Transverse colon (tissue), 4 donors: ENCODE results near the gene AURKA. TPM values are rescaled to one million over a fixed set of nuclear protein-coding genes. Genes with fewer than 3 reads are reported as not detected.

Experiments
- DNase-seq: peaks from one replicate; pipeline ENCODE4 v3.0.0-alpha.2; 2019
- H3K27ac ChIP-seq, 4 donors: fragments of 200-600 bp; sonication (generic); 2 replicates each; pipeline ENCODE4 v1.5.1; 2016 to 2018; ENCODE audit warnings: inconsistent platforms in 4 of 4
- H3K27me3 ChIP-seq: fragments of 200-600 bp; sonication (generic); 2 replicates; pipeline ENCODE4 v1.5.1; 2017; ENCODE audit warnings: inconsistent platforms
- H3K36me3 ChIP-seq, 4 donors: fragments of 200-600 bp; sonication (generic); 2 replicates each; pipeline ENCODE4 v1.5.1; 2017 to 2019; ENCODE audit warnings: inconsistent platforms in 4 of 4
- H3K4me1 ChIP-seq, 4 donors: fragments of 200-600 bp; sonication (generic); 2 replicates each; pipeline ENCODE4 v1.5.1; 2017 to 2020; ENCODE audit warnings: inconsistent platforms in 4 of 4
- H3K4me3 ChIP-seq, 4 donors: fragments of 200-600 bp; sonication (generic); 1 replicate in 1 of 4; 2 replicates in 3 of 4; pipeline versions ENCODE4 v1.5.1 to v1.6.1; 2017 to 2019; ENCODE audit warnings: inconsistent platforms in 4 of 4
- H3K9me3 ChIP-seq, 2 donors: fragments of 200-600 bp; sonication (generic); 2 replicates each; pipeline ENCODE4 v1.5.1; 2017 to 2019; ENCODE audit warnings: inconsistent platforms in 2 of 2
- CTCF ChIP-seq, 5 experiments: fragments of 200-600 bp in 3 of 5; fragments of 450-650 bp in 2 of 5; sonication (generic) in 3 of 5; IDR thresholded peaks; 1 replicate in 2 of 5; 2 replicates in 3 of 5; pipeline ENCODE4 v1.5.1; 2016 to 2017; ENCODE audit warnings: antibody characterized with exemption in 5 of 5, inconsistent platforms in 3 of 5, mild to moderate bottlenecking in 2 of 5, moderate library complexity in 1 of 5
- EP300 ChIP-seq: sonication (generic); formaldehyde crosslinking; IDR thresholded peaks from one replicate; pipeline ENCODE4 v1.6.1; 2017; ENCODE audit warnings: antibody characterized with exemption, low read depth
- POLR2A ChIP-seq: fragments of 450-650 bp; IDR thresholded peaks from one replicate; pipeline ENCODE4 v1.6.1; 2016; ENCODE audit warnings: antibody characterized with exemption, mild to moderate bottlenecking, moderate library complexity
- POLR2AphosphoS5 ChIP-seq, 3 donors: sonication (generic); formaldehyde crosslinking; IDR thresholded peaks; one replicate each; pipeline ENCODE4 v1.6.1; 2016; ENCODE audit warnings: antibody characterized with exemption in 3 of 3
- WGBS, 2 donors: methylation state at CpG; one replicate each; pipeline ENCODE4 v1.1.5; 2018; ENCODE audit warnings: low coverage in 1 of 2; 5-methylcytosine and 5-hydroxymethylcytosine counted together
- in situ Hi-C, 4 donors: fragments of 200-750 bp; cut with MboI; loops; one replicate each; pipeline versions ENCODE4 v1.15.0 to v1.15.1; 2017; ENCODE audit warnings: low sequenced_read_pairs in 3 of 4, low pct_ligation_motif_present in 1 of 4, low pct_unique_long_range_greater_than_20kb in 1 of 4
- intact Hi-C: fragments of 100-400 bp; cut with DNase I; formaldehyde crosslinking; loops from one replicate; pipeline ENCODE4 v1.15.1; 2023; ENCODE audit warnings: low total_unique reads
- total RNA-seq, 4 donors: library from RNA; depleted of rRNA; stranded (reverse); fragments of >200 nt; gene quantifications; one replicate each; pipeline ENCODE4 v1.1.0, GENCODE V29; 2016

The AURKA gene
- total RNA-seq: 10 to 100 TPM in 1 of 4 donors, 1 to 10 TPM in 2, under 1 TPM in 1; 0.75 to 12.4 (median 4.9) TPM

- in situ Hi-C loops: no loop called here
Observed at GRCh38 chr20:56392132-56392880, at the start of gene AURKA, which contains the start of gene CSTF1. TSS of gene AURKA (minus strand) at chr20:56392215. CDS start at chr20:56388197, 4,018 bp downstream. TSS of gene CSTF1 (plus strand) at chr20:56392645. CDS start at chr20:56395553, 2,908 bp downstream.

GRCh38 chr20:56440346-56441007, 48.5 kb upstream of the AURKA start:
- DNase-seq: peak; percentile 18
- H3K36me3 ChIP-seq: no peaks in the 10 kb centered on the region
- 70% methylated on average over 4 of the region's 4 CpGs for WGBS, 2 donors
- H3K27ac ChIP-seq: peak overlapping the region; percentile 39 to 46 (median 42)
- H3K4me3 ChIP-seq: no peak overlapping the region
- intact Hi-C loops (no loop called here), in situ Hi-C loops (no loop called here)
- TF ChIP-seq POLR2AphosphoS5 (IDR thresholded peaks at IDR 0.05) (no peak), CTCF (IDR thresholded peaks at IDR 0.05) (no peak), POLR2A (no peak), EP300 (no peak)
- peaks cover 0 to 17% (median 0%) of the 10 kb centered on the region in 4 donors for H3K4me1 ChIP-seq
- H3K9me3 ChIP-seq: no peaks in the 10 kb centered on the region
- no peaks in the 10 kb centered on the region for H3K27me3 ChIP-seq

More at GRCh38 chr20:56392132-56392880, at the start of gene AURKA, which contains the start of gene CSTF1:
- DNase-seq: peak; percentile 99
- H3K27me3 ChIP-seq: no peaks in the 10 kb centered on the region
- H3K4me1 ChIP-seq: peaks cover 7 to 32% (median 28%) of the 10 kb centered on the region in 4 donors
- H3K4me3 ChIP-seq: peak within 1 kb of the TSS; percentile 59 to 94 (median 66)
- H3K9me3 ChIP-seq: no peaks in the 10 kb centered on the region
- peaks cover 0 to 20% (median 6%) of the 10 kb centered on the region in 4 donors for H3K36me3 ChIP-seq
- 1% methylated on average over 49 of the region's 53 CpGs; no CpG with 5 or more reads in 1 of the 2 donors for WGBS, 2 donors
- peak within 1 kb of the TSS; percentile 88 to 93 (median 90) for H3K27ac ChIP-seq
- TF ChIP-seq POLR2A: peak; percentile 57
- no peak for TF ChIP-seq CTCF (IDR thresholded peaks at IDR 0.05)
- peak; percentile 77 to 82 (median 80) for TF ChIP-seq POLR2AphosphoS5 (IDR thresholded peaks at IDR 0.05)
- peak; percentile 82 for TF ChIP-seq EP300
- intact Hi-C loops: no loop called here

GRCh38 chr20:56439771-56440291, 47.8 kb upstream of the AURKA start:
- in situ Hi-C loops: no loop called here
- H3K27ac ChIP-seq: peak overlapping the region; percentile 10 to 46 (median 40)
- no peaks in the 10 kb centered on the region for H3K9me3 ChIP-seq
- peak in 2 of 3 donors; percentile 10 to 67 for TF ChIP-seq POLR2AphosphoS5 (IDR thresholded peaks at IDR 0.05)
- TF ChIP-seq CTCF (IDR thresholded peaks at IDR 0.05): no peak
- no peak for TF ChIP-seq POLR2A
- no peak for TF ChIP-seq EP300
- no peaks in the 10 kb centered on the region for H3K36me3 ChIP-seq
- 47% methylated on average over 5 of the region's 5 CpGs; no CpG with 5 or more reads in 1 of the 2 donors for WGBS, 2 donors
- intact Hi-C loops: no loop called here
- H3K4me1 ChIP-seq: peaks cover 0 to 17% (median 0%) of the 10 kb centered on the region in 4 donors
- no peaks in the 10 kb centered on the region for H3K27me3 ChIP-seq
- peak; percentile 48 for DNase-seq
- H3K4me3 ChIP-seq: no peak overlapping the region

GRCh38 chr20:56438284-56438683, 46.3 kb upstream of the AURKA start:
- Histone ChIP-seq H3K36me3 (no peaks in the 10 kb centered on the region), H3K9me3 (no peaks in the 10 kb centered on the region), H3K27ac (peak overlapping the region in 1 of 4 donors; percentile 39), H3K4me1 (peaks cover 0 to 17% (median 2%) of the 10 kb centered on the region in 4 donors), H3K27me3 (no peaks in the 10 kb centered on the region), H3K4me3 (no peak overlapping the region)
- intact Hi-C loops: no loop called here
- no peak for DNase-seq
- in situ Hi-C loops: no loop called here
- TF ChIP-seq CTCF (IDR thresholded peaks at IDR 0.05): no peak
- no peak for TF ChIP-seq POLR2A
- no peak for TF ChIP-seq EP300
- no peak for TF ChIP-seq POLR2AphosphoS5 (IDR thresholded peaks at IDR 0.05)
- WGBS, 2 donors: 80 to 98% methylated on average over 4 of the region's 4 CpGs
